H9 (cell line): ENCODE data around the gene C19orf73. TPM values are rescaled to one million over a fixed set of nuclear protein-coding genes. Genes with fewer than 3 reads are reported as not detected.

ENCODE experiments used
- DNase-seq: peaks from one replicate; pipeline ENCODE4 v3.0.0-alpha.2; 2017
- H2AFZ ChIP-seq: one replicate; pipeline ENCODE4 v1.6.1; 2013; ENCODE audit warnings: mild to moderate bottlenecking, low read length, control low read depth, moderate library complexity
- H2AK5ac ChIP-seq: 2 replicates; pipeline ENCODE4 v1.6.1; 2013; ENCODE audit warnings: low read length, control low read depth, mixed read lengths; ENCODE audit not compliant: insufficient read length
- H2BK120ac ChIP-seq: one replicate; pipeline ENCODE4 v1.6.1; 2013; ENCODE audit warnings: low read depth, mild to moderate bottlenecking, low read length, control low read depth, inconsistent platforms; ENCODE audit not compliant: poor library complexity, severe bottlenecking
- H2BK12ac ChIP-seq: 2 replicates; pipeline ENCODE4 v1.6.1; 2013; ENCODE audit warnings: low read length, control low read depth, mixed read lengths, low read depth; ENCODE audit not compliant: insufficient read length
- H2BK15ac ChIP-seq: 2 replicates; pipeline ENCODE4 v1.6.1; 2013; ENCODE audit warnings: low read depth, low read length, control low read depth
- H2BK20ac ChIP-seq: one replicate; pipeline ENCODE4 v1.6.1; 2013; ENCODE audit warnings: low read depth, mild to moderate bottlenecking, low read length, control low read depth, inconsistent platforms; ENCODE audit not compliant: poor library complexity, severe bottlenecking
- H2BK5ac ChIP-seq: 2 replicates; pipeline ENCODE4 v1.6.1; 2013; ENCODE audit warnings: low read length, control low read depth, mixed read lengths; ENCODE audit not compliant: insufficient read length
- H3K14ac ChIP-seq: 2 replicates; pipeline ENCODE4 v1.6.1; 2013; ENCODE audit warnings: low read length, control low read depth; ENCODE audit not compliant: insufficient read depth
- H3K18ac ChIP-seq: 2 replicates; pipeline ENCODE4 v1.6.1; 2013; ENCODE audit warnings: low read depth, mild to moderate bottlenecking, mixed read lengths, low read length, control low read depth; ENCODE audit not compliant: insufficient read length
- H3K23ac ChIP-seq: 2 replicates; pipeline ENCODE4 v1.6.1; 2013; ENCODE audit warnings: low read length, control low read depth, mixed read lengths, low read depth; ENCODE audit not compliant: insufficient read length
- H3K23me2 ChIP-seq: 2 replicates; pipeline ENCODE4 v1.6.1; 2013; ENCODE audit warnings: low read depth, mild to moderate bottlenecking, mixed read lengths, low read length, control low read depth; ENCODE audit not compliant: insufficient read length, poor library complexity, severe bottlenecking
- H3K27ac ChIP-seq: 2 replicates; pipeline ENCODE4 v1.5.1; 2013; ENCODE audit warnings: low read length, control low read depth, mixed read lengths, low read depth; ENCODE audit not compliant: insufficient read length
- H3K27me3 ChIP-seq: 2 replicates; pipeline ENCODE4 v1.6.1; 2013; ENCODE audit warnings: low read length, control low read depth, inconsistent platforms; ENCODE audit not compliant: insufficient read depth
- H3K4ac ChIP-seq: 2 replicates; pipeline ENCODE4 v1.6.1; 2013; ENCODE audit warnings: low read depth, mild to moderate bottlenecking, control low read depth, inconsistent platforms, low read length, moderate library complexity
- H3K4me1 ChIP-seq: 2 replicates; pipeline ENCODE4 v1.6.1; 2013; ENCODE audit warnings: low read length, control low read depth, inconsistent platforms; ENCODE audit not compliant: insufficient read depth
- H3K4me2 ChIP-seq: 2 replicates; pipeline ENCODE4 v1.6.1; 2013; ENCODE audit warnings: low read length, control low read depth, mixed read lengths; ENCODE audit not compliant: insufficient read length, insufficient read depth
- H3K56ac ChIP-seq: 2 replicates; pipeline ENCODE4 v1.6.1; 2013; ENCODE audit warnings: low read depth, mild to moderate bottlenecking, mixed read lengths, low read length, control low read depth; ENCODE audit not compliant: insufficient read length
- H3K79me1 ChIP-seq: 2 replicates; pipeline ENCODE4 v1.6.1; 2013; ENCODE audit warnings: low read depth, mild to moderate bottlenecking, moderate library complexity, low read length, control low read depth, inconsistent platforms; ENCODE audit not compliant: insufficient read depth, poor library complexity, severe bottlenecking
- H3K79me2 ChIP-seq: 2 replicates; pipeline ENCODE4 v1.6.1; 2013; ENCODE audit warnings: low read length, control low read depth, inconsistent platforms; ENCODE audit not compliant: insufficient read depth
- H3K9ac ChIP-seq: 2 replicates; pipeline ENCODE4 v1.6.1; 2013; ENCODE audit warnings: low read length, control low read depth, mixed read lengths; ENCODE audit not compliant: insufficient read length; ENCODE audit errors: extremely low read depth
- H3K9me3 ChIP-seq: one replicate; pipeline ENCODE4 v1.6.1; 2013; ENCODE audit warnings: low read depth, low read length, inconsistent platforms; ENCODE audit not compliant: control insufficient read depth
- H3T11ph ChIP-seq: one replicate; pipeline ENCODE4 v1.6.1; 2013; ENCODE audit warnings: mild to moderate bottlenecking, low read length, control low read depth, inconsistent platforms
- H4K20me1 ChIP-seq: one replicate; pipeline ENCODE4 v1.6.1; 2013; ENCODE audit not compliant: control insufficient read depth, insufficient read length, insufficient read depth
- H4K5ac ChIP-seq: 2 replicates; pipeline ENCODE4 v1.6.1; 2013; ENCODE audit warnings: low read depth, mild to moderate bottlenecking, mixed read lengths, low read length, control low read depth; ENCODE audit not compliant: insufficient read length
- H4K8ac ChIP-seq: replicated peaks from 2 replicates; pipeline ENCODE4 v1.6.1; 2013; ENCODE audit warnings: low read length, control low read depth, mixed read lengths, low read depth; ENCODE audit not compliant: insufficient read length
- H4K91ac ChIP-seq: 2 replicates; pipeline ENCODE4 v1.6.1; 2013; ENCODE audit warnings: low read depth, mild to moderate bottlenecking, moderate library complexity, mixed read lengths, low read length, control low read depth; ENCODE audit not compliant: insufficient read length
- H3K27ac Mint-ChIP-seq, 3 experiments: 2 replicates in 2 of 3; 3 replicates in 1 of 3; pipeline ENCODE4 v1.8.0; 2020 to 2021; ENCODE audit warnings: mixed read lengths in 3 of 3, mild to moderate bottlenecking in 1 of 3, moderate library complexity in 1 of 3
- H3K27me3 Mint-ChIP-seq: 2 replicates; pipeline ENCODE4 v1.8.0; 2021; ENCODE audit warnings: low read depth, mild to moderate bottlenecking, moderate library complexity, mixed read lengths
- H3K36me3 Mint-ChIP-seq, 3 experiments: 2 replicates in 2 of 3; 3 replicates in 1 of 3; pipeline ENCODE4 v1.8.0; 2020 to 2021; ENCODE audit warnings: low read depth in 3 of 3, mixed read lengths in 3 of 3; ENCODE audit not compliant: insufficient read depth in 1 of 3
- H3K4me1 Mint-ChIP-seq, 2 experiments: 2 replicates each; pipeline ENCODE4 v1.8.0; 2020; ENCODE audit warnings: mixed read lengths in 2 of 2
- H3K4me3 Mint-ChIP-seq, 2 experiments: 2 replicates in 1 of 2; 3 replicates in 1 of 2; pipeline ENCODE4 v1.8.0; 2020 to 2021; ENCODE audit warnings: mild to moderate bottlenecking in 2 of 2, mixed read lengths in 2 of 2, moderate library complexity in 1 of 2
- H3K9me3 Mint-ChIP-seq, 2 experiments: 2 replicates in 1 of 2; 3 replicates in 1 of 2; pipeline ENCODE4 v1.8.0; 2020; ENCODE audit warnings: mild to moderate bottlenecking in 2 of 2, mixed read lengths in 2 of 2, moderate library complexity in 1 of 2
- WGBS: extraction: QIAGEN DNeasy Blood & Tissue Kit; methylation state at CpG from one replicate; pipeline ENCODE4 v1.1.7; 2013; ENCODE audit warnings: missing lambda C conversion rate, low lambda C conversion rate, mixed read lengths; ENCODE audit not compliant: insufficient read length; ENCODE audit errors: extremely low coverage; 5-methylcytosine and 5-hydroxymethylcytosine counted together
- total RNA-seq: library from RNA; stranded (reverse); gene quantifications from 2 replicates; pipeline ENCODE4 v1.2.1, GENCODE V29; 2021
- TF ChIP-seq, protein P1 (sequence below): fragments of 200-600 bp; sonication (generic); conservative IDR thresholded peaks from 3 replicates; pipeline ENCODE4 v1.8.0; 2021; ENCODE audit warnings: antibody characterized with exemption, mild to moderate bottlenecking

C19orf73 gene
- total RNA-seq, 1 experiment from 2014 or later: 1.1 TPM

DNA sequence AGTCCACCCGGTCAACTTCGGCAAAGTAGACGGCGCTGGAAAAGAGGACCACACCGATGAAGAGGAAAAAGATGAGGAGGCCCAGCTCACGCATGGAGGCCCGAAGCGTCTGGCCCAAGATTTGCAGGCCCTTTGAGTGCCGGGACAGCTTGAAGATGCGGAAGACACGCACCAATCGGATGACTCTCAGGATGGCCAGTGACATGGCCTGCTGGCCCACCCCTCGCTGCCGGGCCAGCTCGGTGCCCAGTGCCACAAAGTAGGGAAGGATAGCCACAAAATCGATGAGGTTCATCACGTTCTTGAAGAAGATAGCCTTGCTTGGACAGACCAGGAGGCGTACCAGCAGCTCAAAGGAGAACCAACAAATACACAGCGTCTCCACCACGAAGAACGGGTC is 48.5 kb downstream of the C19orf73 start:
- no peak overlapping the region for H4K8ac ChIP-seq
- no peak overlapping the region for H2BK15ac ChIP-seq
- H3K36me3 Mint-ChIP-seq: peaks cover 0 to 4% (median 3%) of the 10 kb centered on the region in 3 experiments; a peak in 3 of 7 replicates
- no peak overlapping the region for H3K14ac ChIP-seq
- H2AFZ ChIP-seq: no peak overlapping the region
- H2BK5ac ChIP-seq: no peak overlapping the region
- H3K27me3 Mint-ChIP-seq: peaks cover 93% of the 10 kb centered on the region
- H3K79me1 ChIP-seq: no peaks in the 10 kb centered on the region
- H3K27me3 ChIP-seq: peaks cover 49% of the 10 kb centered on the region
- no peak overlapping the region for H2AK5ac ChIP-seq
- no peak overlapping the region for H2BK120ac ChIP-seq
- H3K4me3 Mint-ChIP-seq: peak overlapping the region in 1 of 2 experiments; percentile 18; a peak in 1 of 5 replicates
- H3K79me2 ChIP-seq: no peaks in the 10 kb centered on the region
- peaks cover 1% of the 10 kb centered on the region for H3K23me2 ChIP-seq
- H4K20me1 ChIP-seq: no peaks in the 10 kb centered on the region
- no CpG with 5 or more reads among the region's 21 CpGs for WGBS
- no peak overlapping the region for H3K27ac ChIP-seq
- H3K4ac ChIP-seq: no peak overlapping the region
- H3K9ac ChIP-seq: no peak overlapping the region
- no peak overlapping the region for H3K27ac Mint-ChIP-seq
- peaks cover 9 to 18% of the 10 kb centered on the region in 2 experiments; a peak in 4 of 5 replicates for H3K9me3 Mint-ChIP-seq
- peaks cover 21 to 48% of the 10 kb centered on the region in 2 experiments for H3K4me1 Mint-ChIP-seq
- no peak overlapping the region for H3K18ac ChIP-seq
- DNase-seq: no peak
- no peak overlapping the region for H4K91ac ChIP-seq
- H3K23ac ChIP-seq: no peak overlapping the region
- H3K4me1 ChIP-seq: peaks cover 2% of the 10 kb centered on the region; the same call in 1 of the 2 replicates
- no peaks in the 10 kb centered on the region for H3K9me3 ChIP-seq
- no peak overlapping the region for H3K56ac ChIP-seq
- no peak overlapping the region for H3K4me2 ChIP-seq
- no peak overlapping the region for H3T11ph ChIP-seq
- TF ChIP-seq, protein P1, sequence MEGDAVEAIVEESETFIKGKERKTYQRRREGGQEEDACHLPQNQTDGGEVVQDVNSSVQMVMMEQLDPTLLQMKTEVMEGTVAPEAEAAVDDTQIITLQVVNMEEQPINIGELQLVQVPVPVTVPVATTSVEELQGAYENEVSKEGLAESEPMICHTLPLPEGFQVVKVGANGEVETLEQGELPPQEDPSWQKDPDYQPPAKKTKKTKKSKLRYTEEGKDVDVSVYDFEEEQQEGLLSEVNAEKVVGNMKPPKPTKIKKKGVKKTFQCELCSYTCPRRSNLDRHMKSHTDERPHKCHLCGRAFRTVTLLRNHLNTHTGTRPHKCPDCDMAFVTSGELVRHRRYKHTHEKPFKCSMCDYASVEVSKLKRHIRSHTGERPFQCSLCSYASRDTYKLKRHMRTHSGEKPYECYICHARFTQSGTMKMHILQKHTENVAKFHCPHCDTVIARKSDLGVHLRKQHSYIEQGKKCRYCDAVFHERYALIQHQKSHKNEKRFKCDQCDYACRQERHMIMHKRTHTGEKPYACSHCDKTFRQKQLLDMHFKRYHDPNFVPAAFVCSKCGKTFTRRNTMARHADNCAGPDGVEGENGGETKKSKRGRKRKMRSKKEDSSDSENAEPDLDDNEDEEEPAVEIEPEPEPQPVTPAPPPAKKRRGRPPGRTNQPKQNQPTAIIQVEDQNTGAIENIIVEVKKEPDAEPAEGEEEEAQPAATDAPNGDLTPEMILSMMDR: no peak
- H2BK20ac ChIP-seq: no peak overlapping the region
- H2BK12ac ChIP-seq: no peak overlapping the region
- no peak overlapping the region for H4K5ac ChIP-seq
